ENCODE data around the gene MYRF.

DNA sequence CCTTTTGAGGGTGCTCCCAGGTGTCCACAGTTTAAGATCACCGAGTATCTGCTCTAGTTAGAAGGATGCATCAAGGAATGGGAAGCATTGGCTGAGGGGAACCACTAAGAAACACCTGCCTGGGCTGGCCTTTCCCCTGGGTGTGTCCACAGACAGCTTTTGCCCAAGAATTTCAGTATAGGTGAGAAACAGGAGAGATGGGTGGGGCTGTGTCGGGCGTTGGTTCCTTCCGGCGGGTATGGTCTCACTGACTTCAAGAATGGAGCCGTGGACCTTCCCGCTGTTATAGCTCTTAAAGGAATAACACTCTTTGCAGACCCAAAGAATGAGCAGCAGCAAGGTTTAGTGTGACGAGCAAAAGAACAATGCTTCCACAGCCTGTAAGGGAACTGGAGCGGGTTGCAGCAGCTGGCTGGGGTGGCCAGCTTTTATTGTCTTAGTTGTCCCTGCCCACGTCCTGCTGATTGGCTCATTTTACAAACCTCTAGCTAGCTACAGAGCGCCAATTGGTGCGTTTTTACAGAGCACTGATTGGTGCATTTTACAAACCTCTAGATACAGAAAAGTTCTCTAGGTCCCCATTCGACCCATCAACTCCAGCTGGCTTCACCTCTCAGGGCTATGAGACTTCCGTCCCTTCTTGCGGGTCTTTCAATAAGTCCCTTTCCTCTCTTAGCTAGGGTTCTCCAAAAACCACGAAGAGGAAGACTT lies 62.0 kb downstream of the MYRF start:
- TF ChIP-seq CTCF (conservative IDR thresholded peaks at IDR 0.05; ENCODE audit: low read length) (no peak), EZH2phosphoT487 (IDR thresholded peaks at IDR 0.05; ENCODE audit: borderline replicate concordance) (no peak)
